Activated T-cell treated with anti-CD3 and anti-CD28 coated beads, Interleukin-2, amount 50 U/mL, for 72 hours (primary cell): ENCODE data around the gene ATG101. TPM values are rescaled to one million over a fixed set of nuclear protein-coding genes. Genes with fewer than 3 reads are reported as not detected.

ENCODE experiments used
- ATAC-seq, 2 donors: fragments of 150-1000 bp; cut with Tn5 transposase; replicated peaks in 1 of 2; 2 replicates each; pipeline ENCODE4 v1.10.0; 2021; ENCODE audit warnings: moderate library complexity in 2 of 2, mild to moderate bottlenecking in 1 of 2
- DNase-seq, 2 donors: peaks; one replicate each; pipeline ENCODE4 v3.0.0; 2021 to 2022; ENCODE audit warnings: mixed read lengths in 1 of 2
- H3K27ac Mint-ChIP-seq: one replicate; pipeline ENCODE4 v1.8.0; 2022; ENCODE audit warnings: mild to moderate bottlenecking, moderate library complexity, mixed read lengths
- H3K27me3 Mint-ChIP-seq: one replicate; pipeline ENCODE4 v1.8.0; 2022; ENCODE audit warnings: low read depth, mixed read lengths
- H3K36me3 Mint-ChIP-seq, 2 donors: one replicate each; pipeline ENCODE4 v1.8.0; 2022; ENCODE audit warnings: mixed read lengths in 2 of 2, mild to moderate bottlenecking in 1 of 2; ENCODE audit not compliant: insufficient read depth in 2 of 2
- H3K4me1 Mint-ChIP-seq: one replicate; pipeline ENCODE4 v1.8.0; 2022; ENCODE audit warnings: low read depth, mixed read lengths
- H3K4me3 Mint-ChIP-seq, 2 donors: one replicate each; pipeline ENCODE4 v1.8.0; 2022; ENCODE audit warnings: mild to moderate bottlenecking in 2 of 2, mixed read lengths in 2 of 2, moderate library complexity in 2 of 2
- H3K9me3 Mint-ChIP-seq, 2 donors: one replicate each; pipeline ENCODE4 v1.8.0; 2022; ENCODE audit warnings: mixed read lengths in 2 of 2
- total RNA-seq, 2 donors: library from RNA; stranded (reverse); gene quantifications; one replicate each; pipeline ENCODE4 v1.2.3, GENCODE V29; 2022

The ATG101 gene
- total RNA-seq, 2 donors from 2014 or later, result 52.6 to 53.4 TPM

- ATAC-seq (no peak), DNase-seq (no peak)
- no peak overlapping the region for H3K27ac Mint-ChIP-seq
- no peak overlapping the region for H3K4me3 Mint-ChIP-seq
- peaks cover 14% of the 10 kb centered on the region for H3K4me1 Mint-ChIP-seq
- no peaks in the 10 kb centered on the region for H3K9me3 Mint-ChIP-seq
- peaks cover 0 to 4% of the 10 kb centered on the region in 2 donors for H3K36me3 Mint-ChIP-seq
- peaks cover 5% of the 10 kb centered on the region for H3K27me3 Mint-ChIP-seq
Observed at GRCh38 chr12:52082669-52082987, 12.8 kb downstream of the ATG101 start.

- H3K27me3 Mint-ChIP-seq, result peaks cover 10% of the 10 kb centered on the region
- DNase-seq (peak; percentile 74 to 76), ATAC-seq (peak; percentile 78)
- peaks cover 14% of the 10 kb centered on the region for H3K4me1 Mint-ChIP-seq
- H3K27ac Mint-ChIP-seq, result no peak overlapping the region
- H3K4me3 Mint-ChIP-seq, result no peak overlapping the region
- H3K9me3 Mint-ChIP-seq, result no peaks in the 10 kb centered on the region
- no peaks in the 10 kb centered on the region for H3K36me3 Mint-ChIP-seq
Observed at GRCh38 chr12:52082988-52083637, 13.3 kb downstream of the ATG101 start.

DNA sequence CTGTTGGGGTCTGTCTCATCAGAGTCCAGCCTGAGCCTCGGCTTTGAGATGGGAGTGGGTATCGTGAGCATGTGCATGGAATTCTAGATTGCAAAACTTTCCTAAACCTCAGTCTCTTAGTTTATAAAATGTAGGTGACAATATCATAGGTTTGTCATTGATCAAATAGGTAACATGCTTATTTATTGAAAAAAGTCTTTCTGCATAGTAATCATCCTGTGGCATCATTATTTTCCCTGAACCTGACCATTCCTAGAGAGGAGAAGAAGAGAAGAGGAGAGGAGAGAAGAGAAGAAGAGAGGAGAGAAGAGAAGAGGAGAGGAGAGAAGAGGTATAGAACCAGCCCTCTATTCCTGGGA lies 13.8 kb downstream of the ATG101 start:
- Mint-ChIP-seq H3K27me3 (peaks cover 12% of the 10 kb centered on the region), H3K4me1 (peaks cover 14% of the 10 kb centered on the region), H3K36me3 (no peaks in the 10 kb centered on the region), H3K9me3 (no peaks in the 10 kb centered on the region), H3K27ac (peak overlapping the region; percentile 61), H3K4me3 (no peak overlapping the region)
- ATAC-seq (no peak), DNase-seq (no peak)

DNA sequence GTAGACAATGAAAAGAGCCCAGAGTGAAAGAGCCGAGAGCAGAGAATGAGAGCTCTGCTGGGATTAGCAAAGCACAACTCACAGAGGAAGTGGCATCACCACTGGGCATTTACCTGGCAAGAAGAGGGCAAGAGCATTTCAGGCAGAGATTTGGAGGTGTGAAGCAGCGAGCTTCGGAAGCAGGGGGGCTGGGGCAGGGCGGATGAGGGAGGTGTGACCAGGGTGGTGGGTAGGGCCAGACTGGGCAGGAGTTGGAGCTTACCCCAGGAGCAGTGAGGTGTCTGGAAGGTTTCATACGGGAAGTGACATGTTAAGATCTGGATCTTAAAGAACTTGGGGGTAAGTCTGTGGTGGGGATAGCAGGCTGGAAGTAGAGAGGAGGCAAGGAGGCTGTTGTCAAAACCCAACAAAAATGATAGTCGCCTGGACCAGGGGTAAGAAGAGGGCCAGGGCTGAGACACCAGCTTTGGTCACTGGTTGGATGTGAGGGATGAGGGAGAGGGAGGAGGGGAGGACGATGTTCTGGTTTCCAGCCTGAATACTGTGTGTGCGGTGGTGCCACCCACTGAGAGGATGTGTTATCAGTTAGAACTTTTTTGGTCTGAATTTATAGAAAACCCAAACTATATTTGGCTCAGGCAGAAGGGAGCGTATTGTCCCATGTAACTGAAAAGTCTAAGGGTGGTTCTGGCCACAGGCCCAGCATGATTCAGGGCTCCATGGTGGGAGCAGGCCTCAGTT lies 14.9 kb downstream of the ATG101 start:
- ATAC-seq (no peak), DNase-seq (no peak)
- Mint-ChIP-seq H3K4me1 (peaks cover 14% of the 10 kb centered on the region), H3K9me3 (no peaks in the 10 kb centered on the region), H3K27me3 (peaks cover 19% of the 10 kb centered on the region), H3K27ac (no peak overlapping the region), H3K36me3 (no peaks in the 10 kb centered on the region), H3K4me3 (no peak overlapping the region)

DNA sequence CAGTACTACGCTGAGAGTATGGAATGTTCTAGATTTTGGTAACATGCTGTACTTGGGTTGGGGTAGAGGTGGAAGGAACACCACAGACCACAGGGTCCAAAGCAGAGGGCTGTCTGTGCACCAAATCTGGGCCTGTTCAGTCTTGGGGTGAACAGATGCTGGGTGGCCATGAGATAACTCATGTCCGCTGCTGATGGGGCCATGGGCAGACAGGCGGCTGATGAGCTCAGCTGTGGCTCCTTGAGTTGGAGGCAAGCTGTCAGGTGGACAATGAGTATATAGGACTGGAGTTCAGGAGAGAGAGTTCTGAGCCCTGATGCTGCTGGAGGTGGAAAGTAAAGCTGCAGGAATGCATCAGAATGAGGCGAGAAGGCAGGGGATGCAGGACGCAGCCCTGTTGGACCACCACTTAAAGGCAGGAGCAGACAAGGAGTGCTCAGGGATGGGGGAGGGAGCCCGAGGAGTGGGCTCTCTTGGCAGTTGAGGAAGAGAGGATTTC lies 16.0 kb downstream of the ATG101 start:
- H3K27ac Mint-ChIP-seq, result no peak overlapping the region
- ATAC-seq (no peak), DNase-seq (no peak)
- no peaks in the 10 kb centered on the region for H3K36me3 Mint-ChIP-seq
- no peaks in the 10 kb centered on the region for H3K9me3 Mint-ChIP-seq
- H3K4me3 Mint-ChIP-seq, result no peak overlapping the region
- peaks cover 26% of the 10 kb centered on the region for H3K27me3 Mint-ChIP-seq
- H3K4me1 Mint-ChIP-seq, result peaks cover 14% of the 10 kb centered on the region

- no peak for ATAC-seq
- no peak for DNase-seq
- no peaks in the 10 kb centered on the region for H3K9me3 Mint-ChIP-seq
- H3K27me3 Mint-ChIP-seq, result peaks cover 31% of the 10 kb centered on the region
- H3K4me1 Mint-ChIP-seq, result peaks cover 14% of the 10 kb centered on the region
- no peak overlapping the region for H3K4me3 Mint-ChIP-seq
- no peak overlapping the region for H3K27ac Mint-ChIP-seq
- no peaks in the 10 kb centered on the region for H3K36me3 Mint-ChIP-seq
Observed at GRCh38 chr12:52086366-52086765, 16.6 kb downstream of the ATG101 start.

GRCh38 chr12:52086944-52087835 lies 17.4 kb downstream of the ATG101 start:
- no peak overlapping the region for H3K27ac Mint-ChIP-seq
- no peak for ATAC-seq
- DNase-seq, result no peak
- H3K27me3 Mint-ChIP-seq, result peaks cover 39% of the 10 kb centered on the region
- H3K4me3 Mint-ChIP-seq, result no peak overlapping the region
- H3K36me3 Mint-ChIP-seq, result no peaks in the 10 kb centered on the region
- no peaks in the 10 kb centered on the region for H3K9me3 Mint-ChIP-seq
- H3K4me1 Mint-ChIP-seq, result peaks cover 8% of the 10 kb centered on the region

DNA sequence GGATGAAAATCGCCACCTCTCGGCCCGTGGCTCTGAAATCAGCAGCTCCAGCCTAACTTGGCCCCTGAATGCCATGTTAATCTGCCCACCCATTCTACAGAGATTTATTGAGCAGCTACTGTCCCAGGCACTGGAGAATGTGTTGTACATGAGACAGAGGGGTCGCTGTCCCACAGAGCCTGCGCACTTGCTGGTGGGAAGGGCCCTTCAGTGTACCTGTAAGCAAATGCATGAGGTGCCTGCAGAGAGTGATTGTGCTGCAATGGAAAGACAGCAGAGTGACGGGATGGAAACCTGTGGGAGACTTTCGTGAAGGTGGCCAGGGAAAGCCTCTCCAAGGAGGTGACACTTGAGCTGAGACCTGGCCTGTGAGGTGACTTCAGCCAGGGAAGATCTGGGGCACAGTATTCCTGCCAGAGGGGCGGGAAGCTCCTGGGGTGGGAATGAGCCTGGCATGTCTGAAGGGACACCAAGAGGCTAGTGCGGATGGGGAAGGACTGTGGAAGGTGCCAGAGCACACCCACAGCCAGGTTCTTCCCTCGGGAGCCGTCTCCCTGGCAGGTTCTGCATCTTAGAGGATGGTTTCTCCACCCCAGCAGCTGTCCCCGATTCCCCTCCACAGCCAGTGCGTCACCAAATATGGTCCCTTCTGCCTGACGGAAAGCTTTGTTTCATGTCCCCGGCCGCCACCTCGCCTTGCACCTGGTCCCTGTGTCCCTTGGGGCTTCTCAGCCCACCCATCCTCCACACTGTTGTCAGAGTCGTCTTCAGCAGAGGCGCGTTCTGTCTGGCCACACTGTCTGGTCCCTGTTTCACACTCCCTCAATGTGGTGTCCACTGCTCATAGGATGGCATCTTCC lies 18.4 kb downstream of the ATG101 start:
- Mint-ChIP-seq H3K4me3 (no peak overlapping the region), H3K27me3 (peaks cover 41% of the 10 kb centered on the region), H3K27ac (no peak overlapping the region), H3K9me3 (no peaks in the 10 kb centered on the region), H3K4me1 (peaks cover 5% of the 10 kb centered on the region), H3K36me3 (no peaks in the 10 kb centered on the region)
- ATAC-seq (no peak), DNase-seq (no peak)

DNA sequence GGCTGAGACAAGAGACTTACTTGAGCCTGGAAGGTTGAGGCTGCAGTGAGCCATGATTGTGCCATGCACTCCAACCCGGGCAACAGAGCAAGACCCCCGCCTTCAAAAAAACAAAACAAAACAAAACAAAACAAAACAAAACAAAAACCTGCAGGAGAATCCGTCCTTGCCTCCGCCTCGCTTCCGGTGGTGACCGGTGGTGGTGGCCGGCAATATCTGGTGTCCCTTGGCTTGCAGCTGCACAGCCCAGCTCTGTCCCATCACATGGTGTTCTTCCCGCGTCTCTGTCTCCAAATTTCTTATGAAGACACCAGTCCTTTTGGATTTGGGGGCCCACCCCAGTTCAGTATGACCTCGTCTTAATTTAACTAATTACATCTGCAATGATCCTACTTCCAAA lies 19.7 kb downstream of the ATG101 start:
- DNase-seq (no peak), ATAC-seq (no peak)
- Mint-ChIP-seq H3K27me3 (peaks cover 41% of the 10 kb centered on the region), H3K4me1 (no peaks in the 10 kb centered on the region), H3K9me3 (no peaks in the 10 kb centered on the region), H3K4me3 (no peak overlapping the region), H3K36me3 (no peaks in the 10 kb centered on the region), H3K27ac (no peak overlapping the region)

- H3K27ac Mint-ChIP-seq, result no peak overlapping the region
- no peaks in the 10 kb centered on the region for H3K4me1 Mint-ChIP-seq
- no peak overlapping the region for H3K4me3 Mint-ChIP-seq
- peaks cover 42% of the 10 kb centered on the region for H3K27me3 Mint-ChIP-seq
- ATAC-seq (no peak), DNase-seq (no peak)
- H3K36me3 Mint-ChIP-seq, result no peaks in the 10 kb centered on the region
- no peaks in the 10 kb centered on the region for H3K9me3 Mint-ChIP-seq
Observed at GRCh38 chr12:52090291-52090690, 20.5 kb downstream of the ATG101 start.

DNA sequence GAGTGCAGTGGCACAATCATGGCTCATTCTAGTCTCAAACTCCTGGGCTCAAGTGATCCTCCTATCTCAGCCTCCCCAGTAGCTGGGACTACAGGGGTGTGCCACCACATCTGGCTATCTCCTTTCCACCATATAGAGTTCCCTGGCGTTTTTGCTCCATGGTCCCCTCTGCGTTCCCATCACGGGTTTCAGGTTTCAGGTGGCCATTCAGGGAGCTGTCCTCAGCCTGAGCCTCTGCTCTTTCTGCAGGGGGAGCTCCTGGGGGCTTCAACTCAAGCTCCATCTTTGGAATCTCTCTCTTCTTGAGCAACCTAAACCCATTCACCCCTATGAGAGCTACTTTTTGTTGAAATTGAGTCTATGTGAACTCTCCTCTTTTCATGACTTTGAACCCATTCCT lies 21.3 kb downstream of the ATG101 start:
- Mint-ChIP-seq H3K27ac (no peak overlapping the region), H3K9me3 (no peaks in the 10 kb centered on the region), H3K27me3 (peaks cover 46% of the 10 kb centered on the region), H3K36me3 (no peaks in the 10 kb centered on the region), H3K4me1 (no peaks in the 10 kb centered on the region), H3K4me3 (no peak overlapping the region)
- no peak for DNase-seq
- ATAC-seq, result no peak

GRCh38 chr12:52091869-52092268 lies 22.1 kb downstream of the ATG101 start:
- no peaks in the 10 kb centered on the region for H3K4me1 Mint-ChIP-seq
- no peaks in the 10 kb centered on the region for H3K36me3 Mint-ChIP-seq
- H3K9me3 Mint-ChIP-seq, result no peaks in the 10 kb centered on the region
- DNase-seq (no peak), ATAC-seq (no peak)
- no peak overlapping the region for H3K4me3 Mint-ChIP-seq
- H3K27me3 Mint-ChIP-seq, result peaks cover 46% of the 10 kb centered on the region
- no peak overlapping the region for H3K27ac Mint-ChIP-seq
